IMR-90 (cell line): ENCODE measurements around the gene SLAMF1. TPM values are rescaled to one million over a fixed set of nuclear protein-coding genes. Genes with fewer than 3 reads are reported as not detected.

ENCODE experiments used
- ATAC-seq: fragments of 200-7000 bp; cut with Tn5 transposase; 2 replicates; pipeline ENCODE4 v1.9.1; 2020; ENCODE audit warnings: low read depth, mild to moderate bottlenecking, moderate library complexity
- BruUV-seq: library from RNA; stranded (reverse); fragments of 400-500 nt; replicated peaks from 2 replicates; lab custom pipeline; 2021; lab: Mats Ljungman, UMichigan
- CTCF ChIA-PET: fragments of 300-600 bp; formaldehyde crosslinking; extraction: SDS; loops from one replicate; lab custom pipeline; 2021; ENCODE audit warnings: antibody characterized with exemption; lab: Yijun Ruan, JAX
- POLR2A ChIA-PET: fragments of 300-600 bp; sonication (Branson Sonifier 250); formaldehyde crosslinking; loops from one replicate; lab custom pipeline; 2022; ENCODE audit warnings: antibody characterized with exemption; ENCODE audit not compliant: unreplicated experiment; lab: Charles Lee
- DNase-seq: peaks from one replicate; pipeline ENCODE4 v3.0.0; 2013
- H2AFZ ChIP-seq: replicated peaks from 2 replicates; pipeline ENCODE3; 2013; ENCODE audit warnings: low read length, mild to moderate bottlenecking; ENCODE audit not compliant: poor library complexity
- H2AK5ac ChIP-seq: 2 replicates; pipeline ENCODE4 v1.6.1; 2013; ENCODE audit warnings: low read depth, low read length, inconsistent platforms
- H2AK9ac ChIP-seq: replicated peaks from 2 replicates; pipeline ENCODE3; 2013; ENCODE audit warnings: mild to moderate bottlenecking, low read depth, low read length, moderate library complexity; ENCODE audit not compliant: poor library complexity
- H2BK120ac ChIP-seq: 2 replicates; pipeline ENCODE4 v1.6.1; 2013; ENCODE audit warnings: low read depth, low read length, inconsistent platforms
- H2BK15ac ChIP-seq: 3 replicates; pipeline ENCODE4 v1.6.1; 2013; ENCODE audit warnings: low read depth, low read length, inconsistent platforms
- H2BK20ac ChIP-seq: 2 replicates; pipeline ENCODE4 v1.6.1; 2013; ENCODE audit warnings: low read depth, mild to moderate bottlenecking, inconsistent platforms, low read length, moderate library complexity
- H2BK5ac ChIP-seq: 2 replicates; pipeline ENCODE4 v1.6.1; 2013; ENCODE audit warnings: mild to moderate bottlenecking, low read depth, low read length, inconsistent platforms; ENCODE audit not compliant: poor library complexity, severe bottlenecking
- H3K14ac ChIP-seq: replicated peaks from 2 replicates; pipeline ENCODE4 v1.6.1; 2013; ENCODE audit warnings: low read depth, low read length, inconsistent platforms
- H3K18ac ChIP-seq: 2 replicates; pipeline ENCODE4 v1.6.1; 2013; ENCODE audit warnings: low read depth, low read length, control low read depth
- H3K23ac ChIP-seq: 2 replicates; pipeline ENCODE4 v1.6.1; 2013; ENCODE audit warnings: low read depth, low read length, inconsistent platforms
- H3K27ac ChIP-seq: 2 replicates; pipeline ENCODE4 v1.5.1; 2013; ENCODE audit warnings: mild to moderate bottlenecking, control low read depth, low read length; ENCODE audit not compliant: insufficient read depth
- H3K27me3 ChIP-seq: 2 replicates; pipeline ENCODE4 v1.6.1; 2013; ENCODE audit warnings: low read length; ENCODE audit not compliant: control insufficient read depth, insufficient read depth
- H3K36me3 ChIP-seq: 2 replicates; pipeline ENCODE4 v1.6.1; 2013; ENCODE audit warnings: low read length, mixed read lengths; ENCODE audit not compliant: control insufficient read depth, insufficient read depth
- H3K4ac ChIP-seq: 2 replicates; pipeline ENCODE4 v1.6.1; 2013; ENCODE audit warnings: low read depth, low read length, inconsistent platforms
- H3K4me1 ChIP-seq: 2 replicates; pipeline ENCODE4 v1.6.1; 2013; ENCODE audit warnings: low read length, mixed read lengths; ENCODE audit not compliant: control insufficient read depth, insufficient read depth
- H3K4me2 ChIP-seq: 2 replicates; pipeline ENCODE4 v1.6.1; 2013; ENCODE audit warnings: low read depth, mild to moderate bottlenecking, control low read depth, low read length, moderate library complexity
- H3K4me3 ChIP-seq: 2 replicates; pipeline ENCODE4 v1.5.1; 2013; ENCODE audit warnings: low read depth, mild to moderate bottlenecking, control low read depth, low read length, moderate library complexity; ENCODE audit not compliant: insufficient read depth
- H3K56ac ChIP-seq: 2 replicates; pipeline ENCODE4 v1.6.1; 2013; ENCODE audit warnings: low read length, inconsistent platforms; ENCODE audit not compliant: insufficient read depth; ENCODE audit errors: extremely low read depth
- H3K79me1 ChIP-seq, 2 experiments: 2 replicates each; pipeline ENCODE4 v1.6.1; 2013; ENCODE audit warnings: low read length in 2 of 2, inconsistent platforms in 1 of 2, low read depth in 1 of 2
- H3K9ac ChIP-seq: 2 replicates; pipeline ENCODE4 v1.6.1; 2013; ENCODE audit warnings: low read depth, low read length, control low read depth
- H3K9me1 ChIP-seq: 2 replicates; pipeline ENCODE4 v1.6.1; 2013; ENCODE audit warnings: low read length, inconsistent platforms; ENCODE audit not compliant: insufficient read depth
- H3K9me3 ChIP-seq: 2 replicates; pipeline ENCODE4 v1.6.1; 2013; ENCODE audit warnings: low read length; ENCODE audit not compliant: control insufficient read depth, insufficient read depth
- H4K20me1 ChIP-seq: 2 replicates; pipeline ENCODE4 v1.6.1; 2013; ENCODE audit warnings: low read length, inconsistent platforms; ENCODE audit not compliant: insufficient read depth
- H4K5ac ChIP-seq: 2 replicates; pipeline ENCODE4 v1.6.1; 2013; ENCODE audit warnings: mild to moderate bottlenecking, low read depth, low read length, control low read depth
- H4K8ac ChIP-seq, 2 experiments: 2 replicates each; pipeline ENCODE4 v1.6.1; 2013; ENCODE audit warnings: low read depth in 2 of 2, low read length in 2 of 2, control low read depth in 1 of 2, inconsistent platforms in 1 of 2
- H4K91ac ChIP-seq: 2 replicates; pipeline ENCODE4 v1.6.1; 2013; ENCODE audit warnings: low read depth, low read length, inconsistent platforms; ENCODE audit not compliant: insufficient read depth
- FOS ChIP-seq: fragments of 150-350 bp; IDR thresholded peaks from 2 replicates; pipeline ENCODE4 v1.6.1; 2016; ENCODE audit warnings: low read depth, low read length
- MAFK ChIP-seq: IDR thresholded peaks from 2 replicates; pipeline ENCODE4 v1.6.1; 2012; ENCODE audit warnings: low read depth, low read length, improper control_type of control experiment
- MAZ ChIP-seq: IDR thresholded peaks from 2 replicates; pipeline ENCODE4 v1.6.1; 2012; ENCODE audit warnings: low read depth, mild to moderate bottlenecking, low read length, improper control_type of control experiment, moderate library complexity, borderline replicate concordance
- NFE2L2 ChIP-seq: fragments of 150-350 bp; IDR thresholded peaks from 2 replicates; pipeline ENCODE4 v1.6.1; 2016; ENCODE audit warnings: low read depth, mild to moderate bottlenecking, low read length
- SMC3 ChIP-seq: fragments of 150-350 bp; IDR thresholded peaks from 2 replicates; pipeline ENCODE4 v1.6.1; 2016; ENCODE audit warnings: low read depth, mild to moderate bottlenecking, antibody characterized with exemption, low read length, moderate library complexity
- USF2 ChIP-seq: fragments of 150-350 bp; IDR thresholded peaks from 2 replicates; pipeline ENCODE4 v1.6.1; 2017; ENCODE audit warnings: mild to moderate bottlenecking, antibody characterized with exemption, low read length, low read depth
- WGBS, 2 experiments: methylation state at CpG; one replicate each; pipeline versions ENCODE4 v1.1.5 to v1.1.7; 2013; ENCODE audit warnings: missing lambda C conversion rate in 2 of 2; ENCODE audit not compliant: insufficient read length in 1 of 2; ENCODE audit errors: extremely low coverage in 2 of 2; 5-methylcytosine and 5-hydroxymethylcytosine counted together
- dilution Hi-C: fragments of 300-500 bp; cut with HindIII; formaldehyde crosslinking; loops from one replicate; pipeline ENCODE4 v1.14.3; 2018; ENCODE audit warnings: low sequenced_read_pairs; ENCODE audit not compliant: unreplicated experiment
- in situ Hi-C: fragments of 300-500 bp; cut with MboI; formaldehyde crosslinking; loops from 3 replicates; pipeline ENCODE4 v1.14.3; 2019; ENCODE audit warnings: low sequenced_read_pairs, inconsistent platforms, mixed read lengths
- intact Hi-C: fragments of 100-400 bp; cut with micrococcal nuclease; formaldehyde crosslinking; loops from 2 replicates; pipeline ENCODE4 v1.10.0; 2022
- polyA plus RNA-seq, 3 experiments: library from polyadenylated mRNA; depleted of rRNA; stranded (reverse); fragments of >200 nt; gene quantifications; 2 replicates each; pipeline ENCODE4 v1.2.3, GENCODE V29; 2012; ENCODE audit warnings: low replicate concordance in 1 of 3
- total RNA-seq: library from RNA; depleted of rRNA; stranded (reverse); fragments of >200 nt; gene quantifications from 2 replicates; pipeline ENCODE4 v1.2.3, GENCODE V29; 2012

Gene SLAMF1
- total and polyA plus RNA-seq, 2 of the 4 experiments (the other 2 are of a cell fraction): not detected

GRCh38 chr1:160610569-160611242 lies 36.1 kb downstream of the SLAMF1 start:
- Histone ChIP-seq H4K5ac (no peak overlapping the region), H2AFZ (no peak overlapping the region), H3K18ac (no peak overlapping the region), H3K36me3 (no peaks in the 10 kb centered on the region), H2AK5ac (no peak overlapping the region), H3K9me3 (no peaks in the 10 kb centered on the region), H3K27me3 (no peaks in the 10 kb centered on the region; the same call in 1 of the 2 replicates), H2BK15ac (no peak overlapping the region), H2BK20ac (no peak overlapping the region), H3K9me1 (no peaks in the 10 kb centered on the region), H3K79me1 (no peaks in the 10 kb centered on the region), H2BK5ac (no peak overlapping the region), H3K23ac (no peak overlapping the region), H3K4me1 (no peaks in the 10 kb centered on the region), H3K56ac (no peak overlapping the region), H3K14ac (no peak overlapping the region), H2AK9ac (no peak overlapping the region), H4K8ac (no peak overlapping the region), H3K4ac (no peak overlapping the region), H3K9ac (no peak overlapping the region), H4K91ac (no peak overlapping the region), H3K4me2 (no peak overlapping the region), H4K20me1 (no peaks in the 10 kb centered on the region), H3K27ac (no peak overlapping the region), H3K4me3 (no peak overlapping the region), H2BK120ac (no peak overlapping the region)
- DNase-seq (no peak), ATAC-seq (no peak)
- BruUV-seq: no TSS peak
- WGBS, 2 experiments: no CpG with 5 or more reads among the region's 1 CpG
- TF ChIP-seq MAFK (no peak), MAZ (no peak), USF2 (no peak), FOS (no peak), NFE2L2 (no peak), SMC3 (no peak)
- ChIA-PET CTCF (no interaction called here), POLR2A (interaction anchor here (0.5 kb wide), 1 partner anchor 1055 kb away, joined by 3 read pairs; no protein-coding TSS in a partner anchor)
- in situ Hi-C loops: loop anchor here (25.0 kb wide), 1 partner anchor 423 kb away; the partner anchor contains the start of gene CASQ1
- dilution Hi-C loops: no loop called here
- intact Hi-C loops: no loop called here
